WTC11 (cell line): ENCODE results near the gene CIBAR2. TPM values are rescaled to one million over a fixed set of nuclear protein-coding genes. Genes with fewer than 3 reads are reported as not detected.

Experiments
- ATAC-seq: fragments of 200-7000 bp; cut with Tn5 transposase; 2 replicates; pipeline ENCODE4 v1.10.0; 2021; ENCODE audit warnings: mild to moderate bottlenecking, moderate library complexity
- CTCF ChIA-PET: fragments of 300-600 bp; sonication (Branson Sonifier 250); formaldehyde crosslinking; loops from one replicate; lab custom pipeline; 2021; ENCODE audit warnings: antibody characterized with exemption; lab: Charles Lee
- POLR2A ChIA-PET: fragments of 350-600 bp; sonication (Branson Sonifier 250); formaldehyde crosslinking; loops from one replicate; lab custom pipeline; 2021; ENCODE audit warnings: antibody characterized with exemption; lab: Charles Lee
- DNase-seq: peaks from one replicate; pipeline ENCODE4 v3.0.0; 2021; ENCODE audit warnings: low spot score
- H3K27ac Mint-ChIP-seq: 2 replicates; pipeline ENCODE4 v1.8.0; 2021; ENCODE audit warnings: mixed read lengths
- H3K27me3 Mint-ChIP-seq: 2 replicates; pipeline ENCODE4 v1.8.0; 2021; ENCODE audit warnings: low read depth, mild to moderate bottlenecking, moderate library complexity, mixed read lengths
- H3K36me3 Mint-ChIP-seq: 2 replicates; pipeline ENCODE4 v1.8.0; 2021; ENCODE audit warnings: mixed read lengths
- H3K4me1 Mint-ChIP-seq: 2 replicates; pipeline ENCODE4 v1.8.0; 2022; ENCODE audit warnings: mixed read lengths
- H3K4me3 Mint-ChIP-seq: 2 replicates; pipeline ENCODE4 v1.8.0; 2021; ENCODE audit warnings: mild to moderate bottlenecking, moderate library complexity, mixed read lengths
- H3K9me3 Mint-ChIP-seq: 2 replicates; pipeline ENCODE4 v1.8.0; 2021; ENCODE audit warnings: mixed read lengths
- AR ChIP-seq: fragments of 250-450 bp; sonication (Bioruptor Pico); IDR thresholded peaks from 2 replicates; pipeline ENCODE4 v1.9.0; 2021; ENCODE audit warnings: mild to moderate bottlenecking
- CREB1 ChIP-seq: sonication (generic); formaldehyde crosslinking; IDR thresholded peaks from 2 replicates; pipeline ENCODE4 v1.8.0; 2023; ENCODE audit warnings: mild to moderate bottlenecking, missing genetic modification reagents
- E2F1 ChIP-seq: sonication (generic); formaldehyde crosslinking; IDR thresholded peaks from 2 replicates; pipeline ENCODE4 v1.8.0; 2022; ENCODE audit warnings: mild to moderate bottlenecking, missing genetic modification reagents
- E2F4 ChIP-seq: sonication (generic); formaldehyde crosslinking; IDR thresholded peaks from 2 replicates; pipeline ENCODE4 v1.8.1; 2022; ENCODE audit warnings: low read depth, mild to moderate bottlenecking, moderate library complexity, missing genetic modification reagents, borderline replicate concordance
- ELF4 ChIP-seq: sonication (generic); formaldehyde crosslinking; IDR thresholded peaks from 2 replicates; pipeline ENCODE4 v1.8.1; 2022; ENCODE audit warnings: low read depth, mild to moderate bottlenecking, moderate library complexity, missing genetic modification reagents
- ETV6 ChIP-seq: sonication (generic); formaldehyde crosslinking; IDR thresholded peaks from 2 replicates; pipeline ENCODE4 v1.8.1; 2022; ENCODE audit warnings: mild to moderate bottlenecking, missing genetic modification reagents
- FOXP1 ChIP-seq: sonication (generic); formaldehyde crosslinking; IDR thresholded peaks from 2 replicates; pipeline ENCODE4 v1.8.0; 2022; ENCODE audit warnings: missing genetic modification reagents, mild to moderate bottlenecking, moderate library complexity, borderline replicate concordance
- NFYB ChIP-seq: sonication (generic); formaldehyde crosslinking; conservative IDR thresholded peaks from 2 replicates; pipeline ENCODE4 v1.8.0; 2022; ENCODE audit warnings: low read depth, missing genetic modification reagents
- NR2C2 ChIP-seq: sonication (generic); formaldehyde crosslinking; IDR thresholded peaks from 2 replicates; pipeline ENCODE4 v1.8.0; 2022; ENCODE audit warnings: mild to moderate bottlenecking, missing genetic modification reagents
- SOX15 ChIP-seq: fragments of 250-450 bp; sonication (Bioruptor Pico); IDR thresholded peaks from 2 replicates; pipeline ENCODE4 v1.9.0; 2021; ENCODE audit warnings: mild to moderate bottlenecking
- TEAD1 ChIP-seq: sonication (generic); formaldehyde crosslinking; IDR thresholded peaks from 2 replicates; pipeline ENCODE4 v1.8.0; 2022; ENCODE audit warnings: mild to moderate bottlenecking, missing genetic modification reagents
- USF2 ChIP-seq: sonication (generic); formaldehyde crosslinking; IDR thresholded peaks from 2 replicates; pipeline ENCODE4 v1.8.1; 2023; ENCODE audit warnings: mild to moderate bottlenecking, missing genetic modification reagents, moderate library complexity
- ZBTB21 ChIP-seq: sonication (generic); formaldehyde crosslinking; IDR thresholded peaks from 2 replicates; pipeline ENCODE4 v1.8.1; 2023; ENCODE audit warnings: mild to moderate bottlenecking, missing genetic modification reagents, borderline replicate concordance
- ZNF423 ChIP-seq: fragments of 250-450 bp; sonication (Bioruptor Pico); IDR thresholded peaks from 2 replicates; pipeline ENCODE4 v2.1.2; 2022; ENCODE audit warnings: mild to moderate bottlenecking, moderate library complexity
- total RNA-seq: library from RNA; stranded (reverse); gene quantifications from 3 replicates; pipeline ENCODE4 v1.2.3, GENCODE V29; 2021
- TF ChIP-seq, protein P1 (sequence below): sonication (generic); formaldehyde crosslinking; IDR thresholded peaks from 2 replicates; pipeline ENCODE4 v1.8.1; 2022; ENCODE audit warnings: low read depth, missing genetic modification reagents, borderline replicate concordance
- TF ChIP-seq, protein P2 (sequence below): sonication (generic); formaldehyde crosslinking; IDR thresholded peaks from 2 replicates; pipeline ENCODE4 v1.8.0; 2023; ENCODE audit warnings: missing genetic modification reagents
- TF ChIP-seq, protein P3 (sequence below): fragments of 250-450 bp; sonication (Bioruptor Pico); conservative IDR thresholded peaks from 2 replicates; pipeline ENCODE4 v1.9.0; 2021; ENCODE audit warnings: mild to moderate bottlenecking
- TF ChIP-seq, protein P4 (sequence below): fragments of 250-450 bp; sonication (Bioruptor Pico); IDR thresholded peaks from 2 replicates; pipeline ENCODE4 v2.1.2; 2022; ENCODE audit warnings: mild to moderate bottlenecking, moderate library complexity

The CIBAR2 gene
- total RNA-seq, 1 experiment from 2014 or later, result not detected

- ChIA-PET CTCF (interaction anchor here (0.6 to 2.4 kb wide), 5 partner anchors 11 to 1364 kb away, joined by 3 to 12 read pairs (median 4); no protein-coding TSS in a partner anchor), POLR2A (no interaction called here)
Measured at GRCh38 chr16:85068746-85069145, 43.5 kb downstream of the CIBAR2 start.

GRCh38 chr16:85067426-85067825 lies 44.8 kb downstream of the CIBAR2 start:
- POLR2A ChIA-PET, result no interaction called here
- Mint-ChIP-seq H3K27me3 (no peaks in the 10 kb centered on the region), H3K36me3 (no peaks in the 10 kb centered on the region), H3K9me3 (no peaks in the 10 kb centered on the region), H3K4me1 (peaks cover 17% of the 10 kb centered on the region), H3K4me3 (no peak overlapping the region), H3K27ac (no peak overlapping the region)
- CTCF ChIA-PET, result interaction anchor here (0.6 to 2.4 kb wide), 5 partner anchors 10 to 116 kb away, joined by 3 to 12 read pairs (median 4); no protein-coding TSS in a partner anchor
- no peak for ATAC-seq
- no peak for DNase-seq
- TF ChIP-seq E2F1, result no peak
- TF ChIP-seq ZNF423 (CRISPR knock-in tag), result no peak
- TF ChIP-seq, protein P1, sequence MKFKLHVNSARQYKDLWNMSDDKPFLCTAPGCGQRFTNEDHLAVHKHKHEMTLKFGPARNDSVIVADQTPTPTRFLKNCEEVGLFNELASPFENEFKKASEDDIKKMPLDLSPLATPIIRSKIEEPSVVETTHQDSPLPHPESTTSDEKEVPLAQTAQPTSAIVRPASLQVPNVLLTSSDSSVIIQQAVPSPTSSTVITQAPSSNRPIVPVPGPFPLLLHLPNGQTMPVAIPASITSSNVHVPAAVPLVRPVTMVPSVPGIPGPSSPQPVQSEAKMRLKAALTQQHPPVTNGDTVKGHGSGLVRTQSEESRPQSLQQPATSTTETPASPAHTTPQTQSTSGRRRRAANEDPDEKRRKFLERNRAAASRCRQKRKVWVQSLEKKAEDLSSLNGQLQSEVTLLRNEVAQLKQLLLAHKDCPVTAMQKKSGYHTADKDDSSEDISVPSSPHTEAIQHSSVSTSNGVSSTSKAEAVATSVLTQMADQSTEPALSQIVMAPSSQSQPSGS (CRISPR knock-in tag), result no peak
- TF ChIP-seq ELF4 (CRISPR knock-in tag), result no peak
- no peak for TF ChIP-seq NR2C2 (CRISPR knock-in tag)
- TF ChIP-seq TEAD1 (CRISPR knock-in tag), result no peak
- no peak for TF ChIP-seq ZBTB21
- TF ChIP-seq USF2 (CRISPR knock-in tag), result no peak
- no peak for TF ChIP-seq NFYB (CRISPR knock-in tag)
- TF ChIP-seq, protein P2, sequence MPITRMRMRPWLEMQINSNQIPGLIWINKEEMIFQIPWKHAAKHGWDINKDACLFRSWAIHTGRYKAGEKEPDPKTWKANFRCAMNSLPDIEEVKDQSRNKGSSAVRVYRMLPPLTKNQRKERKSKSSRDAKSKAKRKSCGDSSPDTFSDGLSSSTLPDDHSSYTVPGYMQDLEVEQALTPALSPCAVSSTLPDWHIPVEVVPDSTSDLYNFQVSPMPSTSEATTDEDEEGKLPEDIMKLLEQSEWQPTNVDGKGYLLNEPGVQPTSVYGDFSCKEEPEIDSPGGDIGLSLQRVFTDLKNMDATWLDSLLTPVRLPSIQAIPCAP, result no peak
- TF ChIP-seq E2F4 (CRISPR knock-in tag), result no peak
- no peak for TF ChIP-seq SOX15 (CRISPR knock-in tag)
- no peak for TF ChIP-seq FOXP1 (CRISPR knock-in tag)
- no peak for TF ChIP-seq CREB1

More at GRCh38 chr16:85068746-85069145, 43.5 kb downstream of the CIBAR2 start:
- DNase-seq (no peak), ATAC-seq (no peak)
- no peaks in the 10 kb centered on the region for H3K9me3 Mint-ChIP-seq
- H3K27me3 Mint-ChIP-seq, result no peaks in the 10 kb centered on the region
- H3K36me3 Mint-ChIP-seq, result no peaks in the 10 kb centered on the region
- no peak overlapping the region for H3K27ac Mint-ChIP-seq
- H3K4me3 Mint-ChIP-seq, result no peak overlapping the region
- 0 out of 2 replicates have a peak, but pooled peaks cover 4% of the 10 kb centered on the region for H3K4me1 Mint-ChIP-seq
- TF ChIP-seq, protein P3, sequence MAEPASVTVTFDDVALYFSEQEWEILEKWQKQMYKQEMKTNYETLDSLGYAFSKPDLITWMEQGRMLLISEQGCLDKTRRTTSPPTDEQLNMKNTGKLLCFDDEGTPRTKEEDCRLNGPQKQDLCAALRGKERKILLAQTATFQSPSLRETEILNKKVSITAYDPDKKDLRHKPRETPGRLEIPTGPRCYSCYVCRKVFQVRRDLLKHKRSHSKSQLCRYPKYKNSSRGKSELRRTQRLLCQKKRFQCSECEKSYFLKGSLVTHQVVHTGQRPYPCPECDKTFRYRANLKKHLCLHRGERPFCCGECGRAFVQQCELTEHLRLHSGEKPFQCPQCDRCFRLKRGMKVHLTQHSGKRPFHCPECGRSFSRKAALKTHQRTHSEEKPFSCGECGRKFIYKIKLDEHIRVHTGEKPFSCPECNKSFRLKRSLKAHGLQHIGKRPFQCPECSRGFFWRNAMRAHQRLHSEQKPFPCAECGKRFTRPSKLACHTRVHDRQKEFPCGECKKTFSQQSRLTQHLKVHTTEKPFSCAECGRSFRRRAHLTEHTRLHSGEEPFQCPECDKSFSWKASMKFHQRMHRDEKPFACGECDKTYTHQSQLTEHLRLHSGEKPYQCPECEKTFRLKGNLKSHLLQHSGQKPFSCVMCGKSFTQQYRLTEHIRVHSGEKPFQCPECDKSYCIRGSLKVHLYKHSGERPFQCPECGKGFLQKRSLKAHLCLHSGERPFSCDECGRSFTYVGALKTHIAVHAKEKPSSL (CRISPR knock-in tag), result no peak
- TF ChIP-seq TEAD1 (CRISPR knock-in tag) (no peak), AR (CRISPR knock-in tag) (no peak), ETV6 (no peak)
- TF ChIP-seq, protein P4, sequence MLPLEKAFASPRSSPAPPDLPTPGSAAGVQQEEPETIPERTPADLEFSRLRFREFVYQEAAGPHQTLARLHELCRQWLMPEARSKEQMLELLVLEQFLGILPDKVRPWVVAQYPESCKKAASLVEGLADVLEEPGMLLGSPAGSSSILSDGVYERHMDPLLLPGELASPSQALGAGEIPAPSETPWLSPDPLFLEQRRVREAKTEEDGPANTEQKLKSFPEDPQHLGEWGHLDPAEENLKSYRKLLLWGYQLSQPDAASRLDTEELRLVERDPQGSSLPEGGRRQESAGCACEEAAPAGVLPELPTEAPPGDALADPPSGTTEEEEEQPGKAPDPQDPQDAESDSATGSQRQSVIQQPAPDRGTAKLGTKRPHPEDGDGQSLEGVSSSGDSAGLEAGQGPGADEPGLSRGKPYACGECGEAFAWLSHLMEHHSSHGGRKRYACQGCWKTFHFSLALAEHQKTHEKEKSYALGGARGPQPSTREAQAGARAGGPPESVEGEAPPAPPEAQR, result no peak
